ENCODE results near the gene JARID2.
"Not testable (repeated sequence)": the region's sequence is repeated elsewhere in the genome, so short reads cannot be mapped to it uniquely, and the experiment has no call there.

Gene JARID2

DNA sequence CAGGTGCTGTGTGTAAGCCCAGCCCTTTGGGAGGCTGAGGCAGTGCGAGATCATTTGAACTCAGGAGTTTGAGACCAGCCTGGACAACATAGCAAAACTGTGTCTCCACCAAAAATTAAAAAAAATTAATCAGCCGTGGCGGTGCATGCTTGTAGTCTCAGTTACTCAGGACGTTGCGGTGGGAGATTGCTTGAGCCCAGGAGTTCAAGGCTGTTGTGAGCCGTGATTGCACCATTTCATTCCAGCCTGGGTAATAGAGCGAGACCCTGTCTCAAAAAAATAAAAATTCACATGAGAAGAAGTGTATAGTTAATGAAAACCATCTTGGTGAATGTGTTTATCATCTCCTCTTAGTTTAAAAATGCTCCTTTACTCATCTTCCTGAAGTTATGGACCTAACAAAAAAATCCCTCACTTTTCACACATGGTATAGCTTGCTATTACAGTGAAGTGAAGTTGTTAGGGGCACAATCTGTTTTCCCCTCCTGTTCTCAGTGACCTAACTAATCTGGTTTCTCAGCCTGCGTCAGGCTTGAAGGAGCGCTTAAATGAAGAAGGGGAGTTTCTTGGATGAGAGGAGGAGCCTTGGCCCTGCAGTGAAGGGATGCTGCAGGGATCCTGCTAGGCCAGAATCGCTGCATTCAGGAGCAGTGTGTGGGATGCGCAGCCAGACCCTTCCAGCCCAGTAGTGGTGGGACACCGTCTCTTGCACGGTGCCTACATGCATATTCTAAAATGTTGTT, 45.3 kb downstream of the JARID2 start:
- DNase-seq, result no peak

GRCh38 chr6:15292721-15293302, 46.9 kb downstream of the JARID2 start:
- no peak for DNase-seq

- no peak for DNase-seq
Observed at GRCh38 chr6:15293674-15294073, 47.8 kb downstream of the JARID2 start.

DNA sequence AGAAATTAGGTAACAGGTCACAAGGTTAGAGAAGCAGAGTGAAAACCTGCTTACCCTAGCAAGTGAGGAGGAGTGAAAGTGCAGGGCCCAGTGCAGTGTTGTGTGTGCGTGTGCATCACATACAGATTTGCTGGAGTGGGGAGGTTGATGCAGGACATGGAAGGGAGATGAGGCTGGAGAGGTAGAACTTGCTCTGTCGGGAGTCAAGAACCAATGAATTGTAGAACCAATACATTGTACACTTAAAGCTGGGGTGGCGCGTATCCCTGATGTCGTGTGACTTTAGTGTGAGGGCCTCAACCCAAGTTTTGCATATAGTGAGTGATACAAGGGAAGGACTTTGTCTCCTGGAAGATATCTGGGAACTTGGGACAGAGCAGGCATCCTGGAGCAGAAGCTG, 48.6 kb downstream of the JARID2 start:
- DNase-seq, result no peak

- DNase-seq, result no peak
Observed at GRCh38 chr6:15296249-15296648, 50.4 kb downstream of the JARID2 start.

- no peak for DNase-seq
Observed at GRCh38 chr6:15296735-15297134, 50.9 kb downstream of the JARID2 start.

- not testable (repeated sequence) for DNase-seq
Observed at GRCh38 chr6:15297167-15297566, 51.3 kb downstream of the JARID2 start.

- no peak for DNase-seq
Observed at GRCh38 chr6:15297895-15298590, 52.2 kb downstream of the JARID2 start.

DNA sequence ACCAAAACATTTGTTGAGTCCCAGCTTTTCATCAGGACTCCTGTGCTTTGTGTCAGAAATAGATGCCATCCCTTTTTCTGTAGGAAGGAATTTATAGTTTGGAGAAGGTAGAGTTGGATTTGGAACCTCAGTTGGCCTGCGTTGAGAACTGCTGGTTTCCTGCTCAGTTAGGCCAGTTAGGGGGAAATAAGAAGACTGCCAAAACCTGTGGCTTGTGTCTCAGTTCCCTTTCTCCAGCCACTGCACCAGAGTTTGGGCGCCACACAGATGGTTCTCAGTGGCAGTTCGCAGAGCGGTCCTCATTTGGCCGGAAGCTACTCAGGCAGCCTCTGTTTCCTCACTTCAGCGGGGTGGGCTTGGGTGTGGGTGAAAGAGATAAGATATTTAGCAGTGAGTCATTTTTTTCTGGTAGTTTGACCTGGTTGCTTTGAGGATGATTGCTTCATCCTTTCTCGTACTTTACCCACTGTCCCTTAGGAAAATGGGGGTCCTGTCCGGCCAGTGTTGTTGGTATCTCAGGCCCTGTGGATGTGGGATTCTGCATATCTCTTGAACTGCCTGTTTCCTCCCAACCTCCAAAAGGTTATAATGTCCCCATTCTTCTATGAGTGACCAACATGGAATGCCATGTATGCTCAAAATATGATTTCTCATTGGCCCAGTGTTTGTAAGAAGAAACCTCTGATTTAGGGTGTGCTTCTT, 53.7 kb downstream of the JARID2 start:
- no peak for DNase-seq

GRCh38 chr6:15301179-15302006, 55.5 kb downstream of the JARID2 start:
- DNase-seq, result no peak

DNA sequence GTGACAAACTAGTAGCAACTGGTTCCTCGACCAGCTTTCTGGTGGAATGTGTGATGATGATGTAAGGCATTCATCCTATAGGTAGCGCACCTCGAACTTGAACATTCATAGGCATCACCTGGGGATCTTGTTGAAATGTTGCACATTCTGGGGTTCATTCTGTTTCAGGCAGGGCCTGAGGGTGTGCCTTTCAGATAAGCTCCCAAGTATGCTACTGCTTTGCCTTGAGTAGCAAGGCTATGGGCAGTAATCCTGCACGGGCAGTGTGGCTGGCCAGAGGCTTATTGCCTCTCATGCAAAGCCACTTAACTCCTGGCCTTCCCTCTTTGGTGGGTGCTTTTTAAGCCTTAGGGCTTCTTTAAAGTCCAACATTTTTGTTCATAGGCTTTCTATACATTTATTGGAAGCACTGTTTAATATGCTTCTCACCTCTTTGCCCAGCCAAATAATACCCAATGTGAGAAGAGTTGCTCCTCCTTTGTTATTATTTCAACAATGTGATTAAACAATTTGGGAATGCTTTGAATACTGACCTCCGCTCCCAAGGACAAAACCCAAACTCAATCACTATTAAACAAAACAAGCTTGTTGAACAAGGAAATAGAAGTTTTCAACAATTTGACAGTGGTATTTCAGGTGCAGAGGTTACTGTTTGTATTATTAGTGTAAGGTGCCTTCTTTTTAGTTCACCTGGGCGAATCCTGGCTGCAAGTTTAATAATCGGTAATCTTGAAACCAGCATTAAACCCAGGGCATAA, 57.5 kb downstream of the JARID2 start:
- no peak for DNase-seq

DNA sequence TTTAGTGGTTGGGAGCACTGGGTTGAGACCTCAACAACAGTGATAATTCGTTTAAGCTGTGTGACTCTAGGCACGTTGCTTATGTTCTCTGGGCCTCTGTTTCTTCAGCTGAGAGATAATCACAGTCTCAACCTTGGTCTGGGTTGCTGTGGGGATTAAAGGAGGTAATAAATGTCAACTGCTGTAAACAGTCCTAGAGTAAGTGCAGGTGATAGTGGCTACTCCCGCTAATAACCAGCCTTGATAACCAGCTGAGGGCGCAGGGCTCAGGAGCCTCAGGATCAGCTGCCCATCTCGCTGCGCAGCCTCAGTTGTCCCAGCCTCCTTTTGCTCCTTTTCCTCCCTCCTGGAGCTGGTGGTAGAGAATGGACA, 58.0 kb downstream of the JARID2 start:
- no peak for DNase-seq

DNA sequence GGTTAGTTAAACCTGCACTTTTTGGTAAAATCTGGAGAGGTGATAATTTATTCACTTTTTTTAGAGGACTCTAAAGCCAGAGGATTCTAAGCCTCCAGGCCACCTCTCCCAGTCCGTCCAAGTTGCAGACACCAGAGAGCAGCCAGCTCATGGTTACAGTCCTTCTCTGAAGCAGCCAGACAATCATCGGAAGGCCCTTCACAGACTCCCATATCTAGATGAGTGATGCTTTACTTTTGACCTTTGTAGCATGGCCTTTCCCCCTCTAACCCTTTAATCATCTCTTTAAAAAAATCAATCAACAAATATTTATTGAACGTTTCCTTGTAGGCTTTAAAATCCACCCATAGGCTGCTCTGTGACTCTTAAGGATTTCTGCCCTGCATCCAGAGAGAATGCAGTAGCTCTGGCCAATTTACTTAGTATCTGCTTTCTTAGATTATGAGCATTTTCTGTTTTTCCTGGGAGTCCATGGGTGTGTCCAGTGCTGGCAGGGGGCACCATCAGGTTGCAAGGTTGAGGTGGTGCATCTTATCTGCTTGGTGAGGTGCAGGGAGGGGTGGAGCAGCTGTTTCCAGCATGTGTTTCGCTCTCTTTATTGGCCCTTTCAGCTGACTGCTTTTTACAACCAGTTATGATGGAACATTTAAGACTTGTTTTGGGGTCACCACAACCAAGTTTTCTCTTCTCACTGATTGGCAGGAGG, 58.6 kb downstream of the JARID2 start:
- DNase-seq, result no peak

DNA sequence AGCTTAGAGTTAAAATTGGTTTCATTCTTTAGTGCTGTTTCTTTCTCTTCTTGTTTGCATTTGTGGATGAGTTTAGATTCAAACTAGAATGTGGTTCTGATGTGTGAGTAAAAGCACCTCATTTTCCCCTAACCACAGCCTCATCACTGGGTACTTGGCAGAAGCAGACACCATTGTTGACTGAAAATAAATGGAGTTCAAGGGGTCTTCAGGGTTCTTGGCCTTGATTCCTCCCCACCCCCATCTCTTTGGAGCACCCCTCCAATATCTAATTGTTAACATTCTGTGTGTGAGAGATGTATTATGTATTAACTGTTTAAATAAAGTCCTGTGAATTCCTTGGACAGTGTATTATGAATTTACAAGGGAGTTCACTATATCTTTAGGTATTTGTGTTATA, 59.6 kb downstream of the JARID2 start:
- no peak for DNase-seq

DNA sequence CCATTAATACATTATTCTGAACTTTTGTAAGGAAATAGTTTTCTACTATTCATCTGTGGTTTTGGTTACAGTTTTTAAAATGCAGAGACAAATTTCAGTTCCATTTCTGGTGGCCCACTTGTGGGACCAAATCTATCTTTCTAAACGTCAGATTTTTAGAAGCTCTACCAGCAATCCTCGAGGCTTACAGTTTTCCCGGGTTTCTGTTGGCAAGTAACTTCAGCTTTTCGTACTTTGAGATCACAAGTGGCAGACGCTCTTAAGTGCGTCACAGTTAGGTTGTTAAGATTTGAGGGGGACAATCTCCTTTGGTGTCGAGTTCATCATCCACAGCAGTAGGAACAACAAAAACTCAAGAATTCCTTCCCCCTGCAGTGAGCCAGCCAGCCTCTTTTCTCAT, 60.0 kb downstream of the JARID2 start:
- DNase-seq, result no peak

DNA sequence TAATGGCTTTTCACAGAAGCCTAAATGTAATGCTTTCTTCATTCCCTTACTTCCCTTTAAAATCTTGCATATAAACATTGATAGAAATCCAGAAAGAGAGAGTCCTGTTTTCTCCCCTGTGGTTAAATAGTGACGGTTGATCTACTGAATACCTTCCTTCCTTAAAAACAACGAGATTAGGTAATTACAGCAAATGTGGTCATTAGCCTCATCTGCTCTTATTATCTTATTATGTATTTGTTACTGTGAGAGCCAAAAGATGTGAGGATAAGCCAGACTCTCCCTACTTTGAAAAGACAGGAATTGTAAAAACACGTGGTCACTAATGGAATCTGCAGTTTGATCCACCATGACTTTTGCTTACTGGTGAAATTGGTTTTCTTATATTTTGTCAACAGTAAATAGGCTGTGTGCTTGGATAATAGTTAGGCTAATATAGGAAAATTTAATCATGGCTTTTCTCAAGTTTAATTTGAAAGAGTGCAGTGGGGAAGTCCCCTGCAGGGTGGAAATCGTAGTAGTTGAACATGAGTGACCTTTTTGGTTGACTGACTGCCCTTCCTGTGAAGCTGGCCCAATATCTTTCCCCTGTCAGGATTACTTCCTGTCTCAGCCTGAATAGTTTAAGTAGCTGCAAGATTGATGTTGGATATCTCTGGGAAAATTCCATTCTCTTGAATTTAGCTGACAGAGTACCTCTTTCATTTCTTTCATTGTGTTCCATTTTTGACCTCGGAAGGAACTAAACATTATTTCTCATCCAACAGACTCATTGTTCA, 62.8 kb downstream of the JARID2 start:
- no peak for DNase-seq

DNA sequence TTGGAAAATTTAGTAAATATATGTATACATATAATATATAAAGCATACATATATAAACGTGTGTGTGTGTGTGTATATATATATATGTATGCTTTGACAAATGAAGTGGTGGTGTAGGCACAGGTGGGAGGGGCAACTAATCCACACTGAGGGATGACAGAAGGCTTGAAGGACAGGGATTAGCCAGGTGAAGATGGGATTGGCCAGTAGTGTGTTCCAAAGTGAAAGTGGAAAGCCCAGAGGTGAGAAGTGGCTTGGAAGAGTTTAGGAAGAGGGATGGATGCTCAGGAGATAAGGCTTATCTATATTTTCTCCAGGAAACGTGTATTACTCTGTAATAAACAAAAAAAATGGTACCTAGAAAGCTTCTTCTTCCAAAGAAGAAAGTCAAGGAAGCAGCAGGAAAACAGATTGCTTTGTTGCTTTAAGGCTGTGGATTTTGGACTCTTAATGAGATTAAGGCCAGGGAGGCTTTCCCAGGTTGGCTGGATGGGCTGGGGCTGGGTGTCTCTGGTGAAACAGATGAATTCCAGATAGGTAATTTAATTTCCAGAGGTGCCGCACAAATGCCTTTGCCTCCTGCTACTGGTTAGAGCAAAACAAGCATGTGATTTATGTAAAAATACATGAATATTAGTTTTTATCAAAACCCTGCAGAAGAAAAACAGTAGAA, 63.9 kb downstream of the JARID2 start:
- DNase-seq, result no peak

DNA sequence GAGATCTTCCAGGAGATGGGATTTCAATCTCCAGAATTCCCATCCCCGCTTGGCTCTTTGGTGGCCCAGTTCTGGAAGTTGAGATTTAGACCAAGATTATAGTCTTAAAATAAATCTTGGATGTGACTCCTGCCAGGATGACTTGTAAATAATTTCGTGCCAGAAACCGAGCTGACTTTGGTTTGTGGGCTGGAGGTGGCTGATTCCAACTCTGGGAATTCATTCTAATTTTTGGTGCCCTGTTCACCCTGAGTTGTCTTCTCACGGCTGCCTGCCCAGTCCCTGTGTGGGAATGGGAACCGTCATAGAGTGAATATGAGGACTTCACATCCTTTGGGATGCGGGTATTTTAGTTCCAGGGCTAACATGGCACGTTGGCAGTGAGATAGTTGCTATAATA, 64.8 kb downstream of the JARID2 start:
- DNase-seq, result no peak

GRCh38 chr6:15312500-15312899, 66.6 kb downstream of the JARID2 start:
- no peak for DNase-seq

GRCh38 chr6:15313367-15313766, 67.5 kb downstream of the JARID2 start:
- no peak for DNase-seq
